GM12873 (cell line): ENCODE results near the gene NRIP1.

ENCODE experiments used
- CTCF ChIP-seq: IDR thresholded peaks from 2 replicates; pipeline ENCODE4 v1.5.1; 2012; ENCODE audit warnings: low read depth, mild to moderate bottlenecking, moderate library complexity, low read length, control low read depth; ENCODE audit not compliant: insufficient read depth; ENCODE audit errors: missing control alignments

Gene NRIP1

GRCh38 chr21:15004721-15005370 lies 60.0 kb downstream of the NRIP1 start:
- TF ChIP-seq CTCF: no peak

- no peak for TF ChIP-seq CTCF
Observed at GRCh38 chr21:15003463-15004135, 61.2 kb downstream of the NRIP1 start.

- TF ChIP-seq CTCF: no peak
Observed at GRCh38 chr21:15001857-15002606, 62.8 kb downstream of the NRIP1 start.

GRCh38 chr21:15001113-15001512 lies 63.7 kb downstream of the NRIP1 start:
- TF ChIP-seq CTCF: no peak

GRCh38 chr21:15000081-15000480 lies 64.7 kb downstream of the NRIP1 start:
- TF ChIP-seq CTCF: no peak

- no peak for TF ChIP-seq CTCF
Observed at GRCh38 chr21:14998784-14999183, 66.0 kb downstream of the NRIP1 start.

- no peak for TF ChIP-seq CTCF
Observed at GRCh38 chr21:14998336-14998735, 66.5 kb downstream of the NRIP1 start.
